IPS DF 4.7 (cell line): ENCODE measurements around the gene ECSIT.
"Not testable (repeated sequence)": the region's sequence is repeated elsewhere in the genome, so short reads cannot be mapped to it uniquely, and the experiment has no call there.

Source experiments
- DNase-seq: peaks from one replicate; pipeline ENCODE4 v3.0.0-alpha.2; 2013; ENCODE audit warnings: low spot score; ENCODE audit errors: extremely low read depth

Gene ECSIT

GRCh38 chr19:11528551-11529341 lies at the start of gene ECSIT:
ECSIT (minus strand) TSS chr19:11529134; CDS start chr19:11519170, 9,964 bp downstream.
- peak; percentile 91 for DNase-seq

- DNase-seq: no peak
Measured at GRCh38 chr19:11577451-11578257, 48.7 kb upstream of the ECSIT start, which contains the start of gene ACP5. ACP5 (minus strand) TSS chr19:11577645; CDS start chr19:11577317, 328 bp downstream.

GRCh38 chr19:11576227-11576626 lies 47.3 kb upstream of the ECSIT start:
- DNase-seq: no peak

- DNase-seq: no peak
Measured at GRCh38 chr19:11574689-11575088, 45.8 kb upstream of the ECSIT start.

GRCh38 chr19:11573763-11574162 lies 44.8 kb upstream of the ECSIT start:
- not testable (repeated sequence) for DNase-seq

- DNase-seq: not testable (repeated sequence)
Measured at GRCh38 chr19:11573354-11573753, 44.4 kb upstream of the ECSIT start.

GRCh38 chr19:11570039-11570462 lies 41.1 kb upstream of the ECSIT start:
- DNase-seq: no peak

- DNase-seq: no peak
Measured at GRCh38 chr19:11566164-11566563, 37.2 kb upstream of the ECSIT start.

- not testable (repeated sequence) for DNase-seq
Measured at GRCh38 chr19:11565649-11565980, 36.7 kb upstream of the ECSIT start.

GRCh38 chr19:11564082-11564807 lies 35.3 kb upstream of the ECSIT start:
- not testable (repeated sequence) for DNase-seq

- no peak for DNase-seq
Measured at GRCh38 chr19:11563532-11563931, 34.6 kb upstream of the ECSIT start.

- DNase-seq: no peak
Measured at GRCh38 chr19:11560404-11561051, 31.6 kb upstream of the ECSIT start.

GRCh38 chr19:11558881-11559828 lies 30.2 kb upstream of the ECSIT start, which contains the start of gene ELOF1:
ELOF1 (minus strand) TSS chr19:11559230; CDS start chr19:11554347, 4,883 bp downstream.
- peak; percentile 95 for DNase-seq

- no peak for DNase-seq
Measured at GRCh38 chr19:11556634-11557420, 27.9 kb upstream of the ECSIT start.

- no peak for DNase-seq
Measured at GRCh38 chr19:11555246-11555645, 26.3 kb upstream of the ECSIT start.

- DNase-seq: no peak
Measured at GRCh38 chr19:11554160-11554559, 25.2 kb upstream of the ECSIT start.

- DNase-seq: no peak
Measured at GRCh38 chr19:11552666-11553372, 23.9 kb upstream of the ECSIT start.

GRCh38 chr19:11551603-11552235 lies 22.8 kb upstream of the ECSIT start:
- DNase-seq: no peak
